H1 (cell line): ENCODE measurements around the gene TTC9.

Source experiments
- CTCF ChIP-seq, 3 experiments: IDR thresholded peaks; 1 replicate in 2 of 3; 2 replicates in 1 of 3; pipeline versions ENCODE4 v1.5.1 to v1.6.1; 2011; ENCODE audit warnings: low read length in 3 of 3, mild to moderate bottlenecking in 3 of 3, inconsistent platforms in 2 of 3, low read depth in 1 of 3, moderate library complexity in 1 of 3; ENCODE audit not compliant: insufficient read depth in 1 of 3; ENCODE audit errors: control extremely low read depth in 1 of 3
- EZH2 ChIP-seq: fragments of 200-600 bp; sonication (generic); IDR thresholded peaks from 2 replicates; pipeline ENCODE4 v1.7.1; 2012; ENCODE audit warnings: low read depth, mild to moderate bottlenecking, moderate library complexity, low read length, inconsistent platforms; ENCODE audit not compliant: severe bottlenecking
- HDAC6 ChIP-seq: IDR thresholded peaks from one replicate; pipeline ENCODE4 v1.7.1; 2012; ENCODE audit warnings: low read depth, mild to moderate bottlenecking, inconsistent platforms, low read length, moderate library complexity
- JUND ChIP-seq: IDR thresholded peaks from 2 replicates; pipeline ENCODE4 v1.6.1; 2011; ENCODE audit warnings: mild to moderate bottlenecking, improper control_type of control experiment, low read length
- POLR2A ChIP-seq, 2 experiments: IDR thresholded peaks; 1 replicate in 1 of 2; 2 replicates in 1 of 2; pipeline ENCODE4 v1.6.1; 2011; ENCODE audit warnings: low read depth in 2 of 2, low read length in 2 of 2, mild to moderate bottlenecking in 2 of 2; ENCODE audit errors: control extremely low read depth in 1 of 2
- RNF2 ChIP-seq: fragments of 200-900, 300-1000 bp; sonication (generic); IDR thresholded peaks from 2 replicates; pipeline ENCODE4 v1.7.1; 2016; ENCODE audit warnings: borderline replicate concordance, low read depth, mild to moderate bottlenecking, antibody characterized with exemption, low read length; ENCODE audit not compliant: poor library complexity, severe bottlenecking; ENCODE audit errors: missing control alignments
- SAP30 ChIP-seq: fragments of 300-600 bp; sonication (generic); IDR thresholded peaks from 2 replicates; pipeline ENCODE4 v1.7.1; 2012; ENCODE audit warnings: low read length, moderate library complexity, mild to moderate bottlenecking, inconsistent platforms; ENCODE audit not compliant: insufficient read depth, insufficient replicate concordance
- SIN3A ChIP-seq, 2 experiments: IDR thresholded peaks in 1 of 2; conservative IDR thresholded peaks in 1 of 2; 2 replicates each; pipeline ENCODE4 v1.6.1; 2011 to 2012; ENCODE audit warnings: low read length in 2 of 2, improper control_type of control experiment in 1 of 2, low read depth in 1 of 2, mild to moderate bottlenecking in 1 of 2
- SP1 ChIP-seq: IDR thresholded peaks from 2 replicates; pipeline ENCODE4 v1.6.1; 2011; ENCODE audit warnings: low read depth, low read length
- YY1 ChIP-seq: IDR thresholded peaks from 2 replicates; pipeline ENCODE4 v1.6.1; 2011; ENCODE audit warnings: low read depth, mild to moderate bottlenecking, low read length

GRCh38 chr14:70698288-70698687, 56.6 kb downstream of the TTC9 start:
- no peak for TF ChIP-seq SP1
- TF ChIP-seq EZH2: no peak
- TF ChIP-seq CTCF (IDR thresholded peaks at IDR 0.05; ENCODE audit: control extremely low read depth in 1 of 3, insufficient read depth in 1 of 3, low read depth in 1 of 3, low read length in 3 of 3): no peak
- no peak for TF ChIP-seq JUND
- no peak for TF ChIP-seq POLR2A (IDR thresholded peaks at IDR 0.05; ENCODE audit: control extremely low read depth in 1 of 2, low read depth in 2 of 2, low read length in 2 of 2)
- no peak for TF ChIP-seq RNF2
- TF ChIP-seq HDAC6: no peak
- TF ChIP-seq SAP30: no peak
- no peak for TF ChIP-seq SIN3A (conservative IDR thresholded peaks at IDR 0.05 in 1 of 2, IDR thresholded peaks at IDR 0.05 in 1 of 2; ENCODE audit: low read depth in 1 of 2, low read length in 2 of 2)
- no peak for TF ChIP-seq YY1
